ENCODE data around the gene CACNA1B.

DNA sequence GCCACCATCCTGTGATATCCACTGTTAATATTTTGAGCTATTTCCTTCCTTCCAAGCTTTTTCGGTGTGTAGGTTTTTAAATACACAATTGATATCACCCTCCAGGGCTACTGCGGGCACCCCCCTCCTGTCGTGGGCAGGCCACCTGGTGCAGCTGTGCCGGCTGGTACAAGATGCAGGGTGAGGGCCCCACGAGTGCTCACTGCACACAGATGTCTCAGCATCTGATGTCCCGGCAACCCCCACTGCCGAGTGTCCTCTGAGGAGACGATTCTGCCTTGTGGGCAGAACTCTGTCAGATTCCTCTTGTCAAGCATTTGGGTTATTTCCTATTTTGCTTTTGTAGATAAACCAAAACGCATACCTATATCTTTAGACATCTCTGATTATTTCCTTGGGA is 25.1 kb downstream of the CACNA1B start:
- no peak for TF ChIP-seq POLR2A (IDR thresholded peaks at IDR 0.05)
- TF ChIP-seq, protein P1, sequence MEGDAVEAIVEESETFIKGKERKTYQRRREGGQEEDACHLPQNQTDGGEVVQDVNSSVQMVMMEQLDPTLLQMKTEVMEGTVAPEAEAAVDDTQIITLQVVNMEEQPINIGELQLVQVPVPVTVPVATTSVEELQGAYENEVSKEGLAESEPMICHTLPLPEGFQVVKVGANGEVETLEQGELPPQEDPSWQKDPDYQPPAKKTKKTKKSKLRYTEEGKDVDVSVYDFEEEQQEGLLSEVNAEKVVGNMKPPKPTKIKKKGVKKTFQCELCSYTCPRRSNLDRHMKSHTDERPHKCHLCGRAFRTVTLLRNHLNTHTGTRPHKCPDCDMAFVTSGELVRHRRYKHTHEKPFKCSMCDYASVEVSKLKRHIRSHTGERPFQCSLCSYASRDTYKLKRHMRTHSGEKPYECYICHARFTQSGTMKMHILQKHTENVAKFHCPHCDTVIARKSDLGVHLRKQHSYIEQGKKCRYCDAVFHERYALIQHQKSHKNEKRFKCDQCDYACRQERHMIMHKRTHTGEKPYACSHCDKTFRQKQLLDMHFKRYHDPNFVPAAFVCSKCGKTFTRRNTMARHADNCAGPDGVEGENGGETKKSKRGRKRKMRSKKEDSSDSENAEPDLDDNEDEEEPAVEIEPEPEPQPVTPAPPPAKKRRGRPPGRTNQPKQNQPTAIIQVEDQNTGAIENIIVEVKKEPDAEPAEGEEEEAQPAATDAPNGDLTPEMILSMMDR (IDR thresholded peaks at IDR 0.05): no peak
